ENCODE data around the gene PGBD4.

The PGBD4 gene

DNA sequence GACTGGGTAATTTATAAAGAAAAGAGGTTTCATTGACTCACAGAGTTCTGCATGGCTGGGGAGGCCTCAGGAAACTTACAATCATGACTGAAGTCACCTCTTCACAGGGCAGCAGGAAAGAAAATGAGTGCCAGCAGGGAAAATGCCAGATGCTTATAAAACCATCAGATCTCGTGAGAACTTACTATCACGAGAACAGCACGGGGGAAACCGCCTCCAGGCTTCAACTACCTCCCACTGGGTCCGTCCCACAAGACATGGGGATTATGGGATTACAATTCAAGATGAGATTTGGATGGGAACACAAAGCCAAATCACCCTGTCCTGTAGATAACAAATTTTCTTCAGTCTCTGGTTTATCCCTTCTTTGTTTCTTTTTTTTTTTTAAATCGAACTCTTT, 31.9 kb upstream of the PGBD4 start:
- Histone ChIP-seq H3K9me3 (ENCODE audit: control insufficient read depth, low read length) (no peaks in the 10 kb centered on the region), H3K36me3 (ENCODE audit: control insufficient read depth, insufficient read depth, low read length) (no peaks in the 10 kb centered on the region), H3K4me2 (ENCODE audit: low read length) (no peak overlapping the region), H2AFZ (no peak overlapping the region), H3K27me3 (ENCODE audit: control insufficient read depth, insufficient read depth, low read length) (no peaks in the 10 kb centered on the region), H3K9ac (no peak overlapping the region), H3K4me3 (ENCODE audit: low read depth, low read length) (no peak overlapping the region), H3K4me1 (no peaks in the 10 kb centered on the region), H3K27ac (no peak overlapping the region), H3K79me2 (no peaks in the 10 kb centered on the region)
- TF ChIP-seq, protein P1, sequence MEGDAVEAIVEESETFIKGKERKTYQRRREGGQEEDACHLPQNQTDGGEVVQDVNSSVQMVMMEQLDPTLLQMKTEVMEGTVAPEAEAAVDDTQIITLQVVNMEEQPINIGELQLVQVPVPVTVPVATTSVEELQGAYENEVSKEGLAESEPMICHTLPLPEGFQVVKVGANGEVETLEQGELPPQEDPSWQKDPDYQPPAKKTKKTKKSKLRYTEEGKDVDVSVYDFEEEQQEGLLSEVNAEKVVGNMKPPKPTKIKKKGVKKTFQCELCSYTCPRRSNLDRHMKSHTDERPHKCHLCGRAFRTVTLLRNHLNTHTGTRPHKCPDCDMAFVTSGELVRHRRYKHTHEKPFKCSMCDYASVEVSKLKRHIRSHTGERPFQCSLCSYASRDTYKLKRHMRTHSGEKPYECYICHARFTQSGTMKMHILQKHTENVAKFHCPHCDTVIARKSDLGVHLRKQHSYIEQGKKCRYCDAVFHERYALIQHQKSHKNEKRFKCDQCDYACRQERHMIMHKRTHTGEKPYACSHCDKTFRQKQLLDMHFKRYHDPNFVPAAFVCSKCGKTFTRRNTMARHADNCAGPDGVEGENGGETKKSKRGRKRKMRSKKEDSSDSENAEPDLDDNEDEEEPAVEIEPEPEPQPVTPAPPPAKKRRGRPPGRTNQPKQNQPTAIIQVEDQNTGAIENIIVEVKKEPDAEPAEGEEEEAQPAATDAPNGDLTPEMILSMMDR (IDR thresholded peaks at IDR 0.05): no peak

DNA sequence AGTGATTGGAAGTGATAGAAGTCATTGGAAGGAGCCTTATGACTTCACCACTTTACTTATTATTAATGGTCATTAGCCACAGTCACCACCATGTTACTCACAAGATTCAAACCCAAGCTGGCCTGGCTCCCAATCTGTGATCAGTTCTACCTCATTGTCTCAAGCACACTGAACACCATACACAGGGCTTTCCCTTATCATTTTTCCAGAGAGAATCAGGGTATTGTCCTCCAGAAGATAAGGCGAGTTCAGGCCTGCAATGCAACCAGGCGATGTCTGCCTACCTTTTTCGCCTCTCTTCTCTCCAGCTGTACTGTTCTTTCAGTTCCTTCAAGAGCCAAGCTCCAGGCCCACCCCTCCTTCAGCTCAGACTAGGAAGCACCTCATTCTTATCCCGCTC, 25.1 kb upstream of the PGBD4 start:
- H3K9ac ChIP-seq: no peak overlapping the region

DNA sequence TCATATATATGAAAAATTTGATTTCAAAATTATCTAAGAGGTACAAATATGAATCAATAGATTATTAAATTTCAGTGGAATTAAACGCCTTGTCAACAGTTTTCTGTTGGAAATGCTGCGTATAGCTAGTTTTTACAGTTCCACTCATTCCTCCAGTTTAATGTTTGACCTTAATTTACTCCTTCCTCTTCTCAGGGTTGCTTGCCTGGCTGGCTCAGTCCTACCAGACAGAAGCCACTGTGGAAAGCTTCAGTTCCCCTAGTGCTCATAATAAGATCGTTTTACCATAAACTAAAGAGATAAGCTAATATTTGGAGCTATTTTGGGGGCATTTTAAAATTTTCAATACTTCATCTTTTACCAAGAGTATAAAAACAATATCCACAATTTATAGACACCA, 23.0 kb upstream of the PGBD4 start:
- TF ChIP-seq, protein P1 (IDR thresholded peaks at IDR 0.05): no peak
- H3K4me1 ChIP-seq: no peaks in the 10 kb centered on the region
- H3K4me2 ChIP-seq (ENCODE audit: low read length): no peak overlapping the region
- H3K27ac ChIP-seq: no peak overlapping the region
- no peaks in the 10 kb centered on the region for H3K27me3 ChIP-seq (ENCODE audit: control insufficient read depth, insufficient read depth, low read length)
- H3K9me3 ChIP-seq (ENCODE audit: control insufficient read depth, low read length): no peaks in the 10 kb centered on the region
- no peak overlapping the region for H3K9ac ChIP-seq
- H3K4me3 ChIP-seq (ENCODE audit: low read depth, low read length): no peak overlapping the region
- H3K36me3 ChIP-seq (ENCODE audit: control insufficient read depth, insufficient read depth, low read length): no peaks in the 10 kb centered on the region
- H3K79me2 ChIP-seq: no peaks in the 10 kb centered on the region
- no peak overlapping the region for H2AFZ ChIP-seq

More for the DNA sequence above, 25.1 kb upstream of the PGBD4 start:
- no peak overlapping the region for H3K4me2 ChIP-seq (ENCODE audit: low read length)
- H3K9me3 ChIP-seq (ENCODE audit: control insufficient read depth, low read length): no peaks in the 10 kb centered on the region
- H3K27ac ChIP-seq: no peak overlapping the region
- no peaks in the 10 kb centered on the region for H3K4me1 ChIP-seq
- no peaks in the 10 kb centered on the region for H3K27me3 ChIP-seq (ENCODE audit: control insufficient read depth, insufficient read depth, low read length)
- H2AFZ ChIP-seq: no peak overlapping the region
- TF ChIP-seq, protein P1 (IDR thresholded peaks at IDR 0.05): no peak
- no peaks in the 10 kb centered on the region for H3K36me3 ChIP-seq (ENCODE audit: control insufficient read depth, insufficient read depth, low read length)
- no peaks in the 10 kb centered on the region for H3K79me2 ChIP-seq
- H3K4me3 ChIP-seq (ENCODE audit: low read depth, low read length): no peak overlapping the region

DNA sequence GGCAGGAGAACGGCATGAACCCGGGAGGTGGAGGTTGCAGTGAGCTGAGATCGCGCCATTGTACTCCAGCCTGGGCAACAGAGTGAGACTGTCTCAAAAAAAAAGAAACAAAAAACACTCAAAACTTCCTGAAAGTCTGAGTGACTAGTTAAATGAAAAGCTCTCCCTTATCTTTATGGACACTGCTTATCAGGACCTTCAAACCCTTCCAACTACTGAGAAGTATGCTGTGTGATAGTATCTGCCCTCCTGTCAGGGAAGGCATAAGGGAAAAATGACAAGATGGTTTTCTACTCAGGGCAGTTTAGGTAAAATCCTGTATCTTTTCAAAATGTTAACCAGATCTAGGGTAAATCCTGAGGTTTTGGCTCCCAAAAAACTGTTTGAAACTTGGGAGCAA, 22.0 kb upstream of the PGBD4 start:
- H2AFZ ChIP-seq: no peak overlapping the region
- no peak overlapping the region for H3K27ac ChIP-seq
- no peaks in the 10 kb centered on the region for H3K79me2 ChIP-seq
- TF ChIP-seq, protein P1 (IDR thresholded peaks at IDR 0.05): no peak
- no peaks in the 10 kb centered on the region for H3K9me3 ChIP-seq (ENCODE audit: control insufficient read depth, low read length)
- H3K36me3 ChIP-seq (ENCODE audit: control insufficient read depth, insufficient read depth, low read length): no peaks in the 10 kb centered on the region
- no peak overlapping the region for H3K4me2 ChIP-seq (ENCODE audit: low read length)
- H3K4me1 ChIP-seq: no peaks in the 10 kb centered on the region
- H3K9ac ChIP-seq: no peak overlapping the region
- no peaks in the 10 kb centered on the region for H3K27me3 ChIP-seq (ENCODE audit: control insufficient read depth, insufficient read depth, low read length)
- H3K4me3 ChIP-seq (ENCODE audit: low read depth, low read length): no peak overlapping the region

DNA sequence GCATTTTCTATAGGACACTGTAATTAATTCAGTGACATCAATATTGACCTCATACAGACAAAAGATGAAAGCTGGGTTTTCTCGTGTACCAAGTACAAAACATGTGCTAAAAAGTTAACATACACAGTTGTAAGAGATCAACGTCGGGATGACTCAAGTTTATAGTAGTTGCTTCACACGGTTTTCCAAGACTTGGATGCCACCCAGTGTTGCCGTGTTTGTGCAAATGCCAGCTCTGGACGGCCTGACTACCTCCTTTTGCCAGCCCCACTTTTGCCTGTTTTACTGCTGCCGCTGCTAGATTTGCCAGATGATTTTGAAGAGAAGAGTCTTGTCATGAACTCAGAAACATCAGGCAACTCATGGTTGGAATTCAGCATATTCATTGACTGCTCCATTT, 17.8 kb upstream of the PGBD4 start:
- TF ChIP-seq, protein P1 (IDR thresholded peaks at IDR 0.05): no peak
- Histone ChIP-seq H3K4me1 (no peaks in the 10 kb centered on the region), H3K27ac (no peak overlapping the region), H3K4me3 (ENCODE audit: low read depth, low read length) (no peak overlapping the region), H3K9me3 (ENCODE audit: control insufficient read depth, low read length) (no peaks in the 10 kb centered on the region), H2AFZ (no peak overlapping the region), H3K36me3 (ENCODE audit: control insufficient read depth, insufficient read depth, low read length) (no peaks in the 10 kb centered on the region), H3K79me2 (no peaks in the 10 kb centered on the region), H3K27me3 (ENCODE audit: control insufficient read depth, insufficient read depth, low read length) (no peaks in the 10 kb centered on the region), H3K9ac (no peak overlapping the region), H3K4me2 (ENCODE audit: low read length) (no peak overlapping the region)
